AG04450 (cell line): ENCODE data around the gene JAM2. TPM values are rescaled to one million over a fixed set of nuclear protein-coding genes. Genes with fewer than 3 reads are reported as not detected.
"Not testable (repeated sequence)": the region's sequence is repeated elsewhere in the genome, so short reads cannot be mapped to it uniquely, and the experiment has no call there.

ENCODE experiments used
- CTCF ChIA-PET: fragments of 300-600, 350-600 bp; formaldehyde crosslinking; extraction: SDS; loops from one replicate; lab custom pipeline; 2022; ENCODE audit warnings: antibody characterized with exemption, inconsistent platforms; lab: Charles Lee
- POLR2A ChIA-PET: fragments of 350-600 bp; formaldehyde crosslinking; extraction: SDS; loops from one replicate; lab custom pipeline; 2021; ENCODE audit warnings: antibody characterized with exemption, inconsistent platforms; lab: Yijun Ruan, JAX
- DNase-seq: peaks from one replicate; pipeline ENCODE4 v3.0.0-alpha.2; 2011; ENCODE audit warnings: low read depth, low spot score
- H3K27ac ChIP-seq: one replicate; pipeline ENCODE4 v1.5.1; 2012; ENCODE audit warnings: low read depth, low read length, control low read depth
- H3K27me3 ChIP-seq: one replicate; pipeline ENCODE4 v1.6.0; 2012; ENCODE audit warnings: low read length; ENCODE audit not compliant: control insufficient read depth, insufficient read depth
- H3K4me3 ChIP-seq: 2 replicates; pipeline ENCODE4 v1.5.1; 2011; ENCODE audit warnings: mild to moderate bottlenecking, low read depth, low read length, control low read depth
- H3K9me3 ChIP-seq: 2 replicates; pipeline ENCODE4 v1.5.1; 2012; ENCODE audit warnings: low read length; ENCODE audit not compliant: control insufficient read depth, insufficient read depth
- CTCF ChIP-seq: IDR thresholded peaks from 2 replicates; pipeline ENCODE4 v1.5.1; 2011; ENCODE audit warnings: low read depth, low read length, control low read depth, inconsistent platforms
- polyA plus RNA-seq: library from polyadenylated mRNA; depleted of rRNA; stranded (reverse); fragments of >200 nt; gene quantifications from 2 replicates; pipeline ENCODE4 v1.2.3, GENCODE V29; 2011

Gene JAM2
- polyA plus RNA-seq, 1 experiment: 7.2 TPM

- TF ChIP-seq CTCF: no peak
- ChIA-PET CTCF (interaction anchor here (1.0 kb wide), 1 partner anchor 16 kb away, joined by 3 read pairs; no protein-coding TSS in a partner anchor), POLR2A (interaction anchor here (0.5 kb wide), 1 partner anchor 130 kb away, joined by 6 read pairs; no protein-coding TSS in a partner anchor)
- Histone ChIP-seq H3K9me3 (no peaks in the 10 kb centered on the region; the same call in 1 of the 2 replicates), H3K27me3 (no peaks in the 10 kb centered on the region), H3K27ac (peak overlapping the region; percentile 34), H3K4me3 (no peak overlapping the region)
- DNase-seq: no peak
Observed at GRCh38 chr21:25691976-25692375, 52.9 kb downstream of the JAM2 start.

DNA sequence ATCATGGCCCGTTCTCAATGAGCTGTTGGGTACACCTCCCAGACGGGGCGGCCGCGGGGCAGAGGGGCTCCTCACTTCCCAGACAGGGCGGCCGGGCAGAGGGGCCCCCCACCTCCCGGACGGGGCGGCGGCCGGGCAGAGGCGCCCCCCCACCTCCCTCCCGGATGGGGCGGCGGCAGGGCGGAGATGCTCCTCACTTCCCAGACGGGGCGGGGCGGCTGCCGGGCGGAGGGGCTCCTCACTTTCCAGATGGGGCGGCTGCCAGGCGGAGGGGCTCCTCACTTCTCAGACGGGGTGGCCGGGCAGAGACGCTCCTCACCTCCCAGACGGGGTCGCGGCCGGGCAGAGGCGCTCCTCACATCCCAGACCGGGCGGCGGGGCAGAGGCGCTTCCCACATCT is 56.4 kb downstream of the JAM2 start:
- POLR2A ChIA-PET, H3K27me3 ChIP-seq, H3K4me3 ChIP-seq, CTCF ChIA-PET, H3K9me3 ChIP-seq, H3K27ac ChIP-seq, DNase-seq: not testable (repeated sequence)

GRCh38 chr21:25700741-25701140 is 61.7 kb downstream of the JAM2 start:
- Histone ChIP-seq H3K9me3 (no peaks in the 10 kb centered on the region; the same call in 1 of the 2 replicates), H3K27me3 (no peaks in the 10 kb centered on the region), H3K27ac (no peak overlapping the region), H3K4me3 (no peak overlapping the region)
- TF ChIP-seq CTCF: no peak
- POLR2A ChIA-PET: no interaction called here
- CTCF ChIA-PET: interaction anchor here (1.0 to 9.4 kb wide), 4 partner anchors 9 to 92 kb away, joined by 3 to 97 read pairs (median 4); no protein-coding TSS in a partner anchor
- no peak for DNase-seq

DNA sequence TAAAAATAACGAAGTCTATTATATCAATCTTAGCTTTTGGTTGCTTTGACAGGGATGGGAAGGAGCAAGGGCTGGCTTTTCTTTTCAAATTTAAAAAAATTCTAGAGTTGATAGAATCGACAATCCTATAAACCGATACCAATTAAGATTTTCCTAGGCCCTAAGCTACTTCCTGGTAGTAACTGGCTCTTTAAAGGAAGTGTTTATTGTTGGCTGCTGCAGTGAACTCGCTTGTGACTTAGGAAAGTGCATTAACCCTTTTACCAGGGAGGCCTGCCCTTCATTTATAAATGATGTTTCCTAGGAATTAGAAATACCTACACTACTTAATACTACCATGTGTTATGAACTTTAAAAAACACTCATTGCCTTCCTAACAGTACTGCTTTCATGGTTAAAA is 62.5 kb downstream of the JAM2 start:
- CTCF ChIA-PET: interaction anchor here (1.0 to 9.4 kb wide), 3 partner anchors 10 to 92 kb away, joined by 3 to 97 read pairs (median 3); no protein-coding TSS in a partner anchor
- POLR2A ChIA-PET: no interaction called here
- H3K9me3 ChIP-seq: no peaks in the 10 kb centered on the region
- H3K27ac ChIP-seq: no peak overlapping the region
- no peak overlapping the region for H3K4me3 ChIP-seq
- no peak for TF ChIP-seq CTCF
- DNase-seq: no peak
- H3K27me3 ChIP-seq: no peaks in the 10 kb centered on the region

- H3K4me3 ChIP-seq: no peak overlapping the region
- H3K27me3 ChIP-seq: no peaks in the 10 kb centered on the region
- peak; percentile 23 for DNase-seq
- peak; percentile 80 for TF ChIP-seq CTCF
- no peak overlapping the region for H3K27ac ChIP-seq
- ChIA-PET POLR2A (no interaction called here), CTCF (interaction anchor here (0.6 to 2.1 kb wide), 13 partner anchors 8 to 1074 kb away, joined by 3 to 51 read pairs (median 4); no protein-coding TSS in a partner anchor)
- no peaks in the 10 kb centered on the region for H3K9me3 ChIP-seq
Observed at GRCh38 chr21:25708467-25709065, 69.5 kb downstream of the JAM2 start.
